ENCODE data around the gene CASP2.
"Not testable (repeated sequence)": the region's sequence is repeated elsewhere in the genome, so short reads cannot be mapped to it uniquely, and the experiment has no call there.

Gene CASP2

DNA sequence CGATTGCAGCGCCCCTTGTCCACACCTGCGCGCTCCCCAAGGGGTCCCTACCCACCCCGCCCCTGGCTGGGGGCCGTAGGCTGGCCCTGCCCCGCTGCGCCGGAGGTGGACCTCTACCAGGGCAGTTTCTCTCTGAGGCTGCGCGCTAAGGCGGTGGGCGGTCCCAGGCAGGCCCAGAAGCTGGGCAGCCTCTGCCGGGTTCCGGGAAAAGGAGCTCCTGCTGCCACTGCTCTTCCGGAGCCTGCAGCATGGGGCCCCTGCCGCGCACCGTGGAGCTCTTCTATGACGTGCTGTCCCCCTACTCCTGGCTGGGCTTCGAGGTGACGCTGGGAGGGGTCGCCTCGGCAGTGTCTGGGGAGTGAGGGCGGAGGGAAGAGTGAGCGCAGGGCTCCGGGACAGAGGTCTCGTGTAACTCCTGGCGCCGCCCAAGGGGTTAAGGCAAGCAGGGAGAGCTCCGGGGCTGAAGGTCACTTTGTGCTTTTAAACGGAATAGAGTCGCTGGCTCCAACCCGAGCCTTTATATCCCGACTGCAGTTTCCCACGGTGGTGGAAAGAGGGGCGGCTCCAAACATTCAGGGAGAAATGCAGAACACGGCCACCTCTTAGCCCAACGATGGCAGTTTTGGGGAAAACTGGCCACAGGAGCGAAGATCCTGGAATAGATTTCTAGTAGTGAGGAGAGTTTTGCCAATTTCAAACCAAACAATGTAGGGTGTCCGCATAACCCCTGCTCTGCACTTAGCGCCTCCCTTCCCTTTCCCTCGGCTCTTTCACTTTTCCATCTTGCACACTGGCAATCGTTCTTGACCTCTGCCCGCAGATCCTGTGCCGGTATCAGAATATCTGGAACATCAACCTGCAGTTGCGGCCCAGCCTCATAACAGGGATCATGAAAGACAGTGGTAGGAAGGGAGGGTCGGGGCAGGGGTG, 24.6 kb upstream of the CASP2 start, which contains the start of gene GSTK1:
TSS of gene GSTK1 (plus strand) at position 176 of the 930 bp plus-strand sequence. CDS start at position 249, 73 bp downstream.
- peak within 1 kb of the TSS; percentile 90 for H3K4me3 ChIP-seq (ENCODE audit: low read depth, low read length)
- no peak for DNase-seq (ENCODE audit: low read depth)

- not testable (repeated sequence) for DNase-seq (ENCODE audit: low read depth)
- H3K4me3 ChIP-seq (ENCODE audit: low read depth, low read length), result peak overlapping the region; percentile 90
Measured at GRCh38 chr7:143264196-143264568, 24.0 kb upstream of the CASP2 start.

GRCh38 chr7:143265017-143265693, 23.0 kb upstream of the CASP2 start:
- H3K4me3 ChIP-seq (ENCODE audit: low read depth, low read length), result no peak overlapping the region

DNA sequence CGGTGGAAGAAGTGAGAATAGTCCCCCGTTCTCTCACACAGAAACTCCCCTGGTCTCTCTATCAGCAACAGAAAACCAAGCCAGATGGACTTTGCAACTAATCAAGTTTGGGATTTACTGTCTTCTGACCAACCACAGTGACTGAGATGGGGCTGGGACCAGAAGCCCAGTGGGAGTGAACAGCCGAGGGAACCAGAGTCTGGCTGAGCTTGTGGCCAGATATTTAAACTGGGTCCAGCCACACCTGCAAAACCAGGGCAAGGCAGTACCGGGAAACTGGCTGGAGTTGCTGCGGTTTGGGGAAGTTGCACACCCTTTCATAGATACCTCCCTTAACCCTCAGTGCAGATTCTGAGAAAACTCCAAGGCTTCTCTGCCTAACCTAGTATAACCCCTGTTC, 18.9 kb upstream of the CASP2 start:
- H3K4me3 ChIP-seq (ENCODE audit: low read depth, low read length), result no peak overlapping the region

More at GRCh38 chr7:143265017-143265693, 23.0 kb upstream of the CASP2 start:
- no peak for DNase-seq (ENCODE audit: low read depth)

DNA sequence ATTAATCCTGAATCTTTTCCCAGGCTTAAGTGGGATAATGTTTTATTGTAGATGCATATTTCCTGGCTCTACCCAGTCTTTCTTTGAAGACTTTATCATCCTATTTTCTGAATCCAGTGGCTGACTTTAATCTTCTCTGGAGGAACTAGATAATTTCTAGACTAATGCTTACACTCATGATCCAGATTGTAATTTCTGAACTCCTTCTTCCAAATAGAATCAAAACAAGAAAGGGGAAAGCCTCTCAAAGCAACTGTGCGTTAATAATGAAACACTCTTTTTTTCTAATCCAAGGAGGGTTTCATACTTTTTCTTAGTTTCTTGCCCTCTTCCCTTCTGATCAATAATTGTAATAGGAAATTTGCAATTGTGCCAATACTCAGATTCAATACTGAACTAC, 16.9 kb upstream of the CASP2 start:
- no peak overlapping the region for H3K4me3 ChIP-seq (ENCODE audit: low read depth, low read length)
- no peak for DNase-seq (ENCODE audit: low read depth)

More for the DNA sequence above, 18.9 kb upstream of the CASP2 start:
- DNase-seq (ENCODE audit: low read depth), result no peak

DNA sequence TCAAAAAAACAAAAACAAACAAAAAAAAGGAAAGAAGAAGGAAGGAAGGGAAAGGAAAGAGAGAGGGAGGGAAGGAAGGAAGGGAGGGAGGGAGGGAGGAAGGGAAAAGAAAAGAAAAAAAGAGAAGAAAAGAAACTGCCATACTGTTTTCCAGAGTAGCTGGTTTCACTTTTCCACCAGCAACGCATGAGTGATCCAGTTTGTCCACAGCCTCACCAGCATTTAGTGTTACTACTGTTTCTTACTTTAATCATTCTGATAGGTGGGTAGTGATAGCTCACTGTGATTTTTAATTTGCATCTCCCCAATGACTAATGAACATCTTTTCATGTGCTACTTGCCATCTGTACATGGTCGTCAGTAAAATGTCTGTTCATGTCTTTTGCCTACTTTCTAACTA, 15.3 kb upstream of the CASP2 start:
- H3K4me3 ChIP-seq (ENCODE audit: low read depth, low read length), result no peak overlapping the region
- no peak for DNase-seq (ENCODE audit: low read depth)

GRCh38 chr7:143279186-143280098, 8.7 kb upstream of the CASP2 start:
- DNase-seq (ENCODE audit: low read depth), result peak; percentile 20
- H3K4me3 ChIP-seq (ENCODE audit: low read depth, low read length), result no peak overlapping the region

GRCh38 chr7:143280160-143280559, 8.0 kb upstream of the CASP2 start:
- DNase-seq (ENCODE audit: low read depth), result no peak
- H3K4me3 ChIP-seq (ENCODE audit: low read depth, low read length), result no peak overlapping the region

GRCh38 chr7:143280566-143280965, 7.6 kb upstream of the CASP2 start:
- no peak for DNase-seq (ENCODE audit: low read depth)
- H3K4me3 ChIP-seq (ENCODE audit: low read depth, low read length), result no peak overlapping the region

DNA sequence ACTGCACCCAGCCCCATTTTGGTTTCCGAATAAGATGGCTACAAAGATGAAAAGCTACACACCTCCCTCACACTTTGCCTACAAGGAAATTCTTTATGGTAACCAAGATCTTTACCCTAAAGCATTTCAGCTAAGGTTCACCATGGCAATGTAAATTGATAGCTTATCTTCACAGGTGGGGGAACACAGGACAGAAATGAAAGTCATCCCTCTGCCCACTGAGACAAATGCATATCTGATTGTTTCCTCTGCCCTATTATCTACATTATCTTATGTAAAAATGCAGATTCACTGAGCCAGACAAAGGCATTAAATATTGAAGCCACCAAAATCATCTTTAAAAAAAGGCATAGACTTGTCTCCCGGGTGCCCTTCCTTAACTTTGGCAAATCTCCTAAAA, 6.6 kb upstream of the CASP2 start:
- no peak for DNase-seq (ENCODE audit: low read depth)

DNA sequence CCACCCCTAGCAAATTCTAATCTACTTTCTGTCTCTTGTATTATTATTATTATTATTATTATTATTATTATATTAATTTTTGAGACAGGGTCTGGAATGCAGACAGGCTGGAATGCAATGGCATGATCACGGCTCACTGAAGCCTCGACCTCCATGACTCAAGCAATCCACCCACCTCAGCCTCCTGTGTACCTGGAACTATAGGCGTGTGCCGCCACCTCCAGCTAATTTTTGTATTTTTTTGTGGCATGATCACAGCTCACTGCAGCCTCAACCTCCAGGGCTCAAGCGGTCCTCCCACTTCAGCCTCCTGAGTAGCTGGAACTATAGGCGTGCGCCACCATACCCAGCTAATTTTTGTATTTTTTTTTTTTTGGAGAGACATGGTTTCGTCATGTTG, 6.0 kb upstream of the CASP2 start:
- no peak overlapping the region for H3K4me3 ChIP-seq (ENCODE audit: low read depth, low read length)
- no peak for DNase-seq (ENCODE audit: low read depth)

More for the DNA sequence above, 6.6 kb upstream of the CASP2 start:
- H3K4me3 ChIP-seq (ENCODE audit: low read depth, low read length), result no peak overlapping the region

GRCh38 chr7:143283381-143283780, 4.8 kb upstream of the CASP2 start:
- no peak for DNase-seq (ENCODE audit: low read depth)
- H3K4me3 ChIP-seq (ENCODE audit: low read depth, low read length), result no peak overlapping the region

DNA sequence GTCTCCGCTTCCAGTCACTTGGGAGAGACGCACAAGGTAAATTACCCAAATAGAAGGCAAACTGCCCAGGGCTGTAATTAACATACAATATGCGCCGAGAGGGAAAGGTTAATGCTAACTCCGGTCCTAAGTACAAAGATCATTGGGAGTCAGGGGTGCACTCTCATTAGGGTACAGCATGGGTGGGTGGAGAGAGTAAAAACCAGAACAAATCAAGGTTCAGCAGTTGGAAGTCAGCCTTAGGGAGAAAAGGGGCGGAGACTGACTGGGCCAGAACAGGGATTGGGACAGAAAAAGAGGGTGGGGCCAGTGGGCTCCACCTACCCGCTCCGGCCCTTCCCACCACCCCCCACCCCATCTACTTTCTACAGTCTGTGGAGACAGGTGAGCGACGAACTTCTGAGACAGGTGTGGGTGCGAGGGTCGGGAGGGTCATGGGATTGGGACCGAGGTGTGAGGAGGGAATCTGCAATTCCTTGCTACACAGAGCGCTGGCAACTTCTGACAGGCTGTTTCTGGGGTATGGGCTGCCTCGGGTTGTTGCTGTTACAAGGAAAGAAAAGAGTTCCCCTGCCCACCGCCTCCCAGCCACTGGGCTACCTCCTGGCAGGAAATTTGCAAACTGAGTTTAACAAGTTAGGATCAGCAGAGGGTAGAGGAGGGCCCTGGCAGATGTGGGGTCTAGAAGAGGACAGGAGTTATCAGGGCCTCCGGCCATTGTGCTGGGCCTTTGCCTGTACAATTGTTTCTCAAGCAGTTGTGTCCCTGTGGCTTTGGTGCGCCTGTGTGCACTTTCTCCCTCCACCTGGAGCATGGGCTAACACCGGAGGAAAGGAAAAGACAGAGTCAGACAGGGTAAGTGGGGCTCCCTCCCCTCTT, 3.3 kb upstream of the CASP2 start, which contains the start of gene TMEM139:
TSS of gene TMEM139 (plus strand) at position 368 of the 879 bp plus-strand sequence. CDS start 1,000 bp downstream, outside the sequence.
- no peak for DNase-seq (ENCODE audit: low read depth)
- no peak within 1 kb of the TSS for H3K4me3 ChIP-seq (ENCODE audit: low read depth, low read length)

- no peak overlapping the region for H3K4me3 ChIP-seq (ENCODE audit: low read depth, low read length)
- no peak for DNase-seq (ENCODE audit: low read depth)
Measured at GRCh38 chr7:143285470-143285778, 2.7 kb upstream of the CASP2 start.

DNA sequence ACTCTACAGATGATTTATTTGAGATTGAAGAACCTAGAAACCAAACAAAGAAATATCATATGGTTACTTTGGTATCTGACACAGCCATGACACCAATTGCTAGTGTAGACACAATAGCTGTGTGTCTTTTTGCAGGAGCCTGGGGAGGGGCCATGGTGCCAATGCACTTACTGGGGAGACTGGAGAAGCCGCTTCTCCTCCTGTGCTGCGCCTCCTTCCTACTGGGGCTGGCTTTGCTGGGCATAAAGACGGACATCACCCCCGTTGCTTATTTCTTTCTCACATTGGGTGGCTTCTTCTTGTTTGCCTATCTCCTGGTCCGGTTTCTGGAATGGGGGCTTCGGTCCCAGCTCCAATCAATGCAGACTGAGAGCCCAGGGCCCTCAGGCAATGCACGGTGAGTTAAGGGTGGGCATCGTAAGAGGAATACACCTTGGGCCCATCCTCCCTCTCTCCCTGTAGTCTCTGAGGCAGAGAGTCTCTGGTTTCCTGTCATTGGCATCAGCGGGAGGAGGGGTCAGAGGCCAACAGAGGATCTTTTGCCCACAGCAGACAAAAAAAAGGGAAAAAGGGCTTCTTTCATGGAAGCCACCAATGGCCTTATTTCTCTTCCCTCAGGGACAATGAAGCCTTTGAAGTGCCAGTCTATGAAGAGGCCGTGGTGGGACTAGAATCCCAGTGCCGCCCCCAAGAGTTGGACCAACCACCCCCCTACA, 2.2 kb upstream of the CASP2 start:
- no peak overlapping the region for H3K4me3 ChIP-seq (ENCODE audit: low read depth, low read length)
- DNase-seq (ENCODE audit: low read depth), result no peak

DNA sequence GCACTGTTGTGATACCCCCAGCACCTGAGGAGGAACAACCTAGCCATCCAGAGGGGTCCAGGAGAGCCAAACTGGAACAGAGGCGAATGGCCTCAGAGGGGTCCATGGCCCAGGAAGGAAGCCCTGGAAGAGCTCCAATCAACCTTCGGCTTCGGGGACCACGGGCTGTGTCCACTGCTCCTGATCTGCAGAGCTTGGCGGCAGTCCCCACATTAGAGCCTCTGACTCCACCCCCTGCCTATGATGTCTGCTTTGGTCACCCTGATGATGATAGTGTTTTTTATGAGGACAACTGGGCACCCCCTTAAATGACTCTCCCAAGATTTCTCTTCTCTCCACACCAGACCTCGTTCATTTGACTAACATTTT, 1.6 kb upstream of the CASP2 start:
- no peak for DNase-seq (ENCODE audit: low read depth)

GRCh38 chr7:143287339-143287934, 714 bp upstream of the CASP2 start:
- no peak for DNase-seq (ENCODE audit: low read depth)
- peak overlapping the region; percentile 75 for H3K4me3 ChIP-seq (ENCODE audit: low read depth, low read length)

More for the DNA sequence above, 1.6 kb upstream of the CASP2 start:
- H3K4me3 ChIP-seq (ENCODE audit: low read depth, low read length), result no peak overlapping the region

- no peak for DNase-seq (ENCODE audit: low read depth)
- peak overlapping the region; percentile 75 for H3K4me3 ChIP-seq (ENCODE audit: low read depth, low read length)
Measured at GRCh38 chr7:143288836-143289235, 685 bp downstream of the CASP2 start.
